ENCODE measurements around the gene KCNMB2.

The KCNMB2 gene

DNA sequence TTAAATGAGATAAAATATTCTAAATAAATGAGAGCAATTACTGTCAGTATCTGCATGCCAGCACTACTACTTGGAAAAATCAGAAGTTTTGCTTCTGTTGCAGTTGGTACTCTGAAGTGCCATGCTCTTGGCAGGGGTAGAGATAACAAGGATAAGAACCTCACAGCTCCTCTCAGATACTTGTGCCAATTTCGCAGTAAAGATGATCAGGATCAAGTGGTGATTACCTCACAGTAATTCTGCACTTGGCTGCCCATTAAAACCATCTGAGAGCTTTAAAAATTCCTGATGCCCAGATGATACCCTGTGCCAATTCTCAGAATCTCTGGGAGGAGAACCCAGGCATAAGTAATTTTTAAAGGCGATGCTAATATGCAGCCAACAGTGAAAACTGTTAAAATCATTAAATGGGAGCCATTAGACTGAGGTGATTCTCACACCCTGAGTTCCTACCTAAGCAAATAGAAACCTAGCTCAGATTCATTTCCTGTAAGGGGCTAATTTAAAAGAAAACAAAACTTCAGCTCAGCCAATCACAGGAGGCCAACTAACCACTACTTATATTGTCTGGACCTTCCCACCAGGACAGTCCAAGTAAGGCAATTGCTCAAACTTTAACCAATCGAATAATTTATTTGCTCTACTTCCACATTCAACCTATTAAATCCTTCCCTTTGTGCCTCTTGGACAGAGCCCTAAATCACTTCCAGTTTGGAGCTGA lies 171.2 kb downstream of the KCNMB2 start:
- TF ChIP-seq, protein P1, sequence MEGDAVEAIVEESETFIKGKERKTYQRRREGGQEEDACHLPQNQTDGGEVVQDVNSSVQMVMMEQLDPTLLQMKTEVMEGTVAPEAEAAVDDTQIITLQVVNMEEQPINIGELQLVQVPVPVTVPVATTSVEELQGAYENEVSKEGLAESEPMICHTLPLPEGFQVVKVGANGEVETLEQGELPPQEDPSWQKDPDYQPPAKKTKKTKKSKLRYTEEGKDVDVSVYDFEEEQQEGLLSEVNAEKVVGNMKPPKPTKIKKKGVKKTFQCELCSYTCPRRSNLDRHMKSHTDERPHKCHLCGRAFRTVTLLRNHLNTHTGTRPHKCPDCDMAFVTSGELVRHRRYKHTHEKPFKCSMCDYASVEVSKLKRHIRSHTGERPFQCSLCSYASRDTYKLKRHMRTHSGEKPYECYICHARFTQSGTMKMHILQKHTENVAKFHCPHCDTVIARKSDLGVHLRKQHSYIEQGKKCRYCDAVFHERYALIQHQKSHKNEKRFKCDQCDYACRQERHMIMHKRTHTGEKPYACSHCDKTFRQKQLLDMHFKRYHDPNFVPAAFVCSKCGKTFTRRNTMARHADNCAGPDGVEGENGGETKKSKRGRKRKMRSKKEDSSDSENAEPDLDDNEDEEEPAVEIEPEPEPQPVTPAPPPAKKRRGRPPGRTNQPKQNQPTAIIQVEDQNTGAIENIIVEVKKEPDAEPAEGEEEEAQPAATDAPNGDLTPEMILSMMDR (IDR thresholded peaks at IDR 0.05; ENCODE audit: low read depth, low read length, missing control alignments): no peak

GRCh38 chr3:178709051-178709450 lies 172.8 kb downstream of the KCNMB2 start:
- TF ChIP-seq, protein P1 (IDR thresholded peaks at IDR 0.05; ENCODE audit: low read depth, low read length, missing control alignments): no peak
- no peak for DNase-seq (ENCODE audit: extremely low read depth, low read depth)
- no peak overlapping the region for H3K4me3 ChIP-seq (replicated peaks; ENCODE audit: low read depth, low read length)

More for the DNA sequence above, 171.2 kb downstream of the KCNMB2 start:
- no peak overlapping the region for H3K4me3 ChIP-seq (replicated peaks; ENCODE audit: low read depth, low read length)
- no peak for DNase-seq (ENCODE audit: extremely low read depth, low read depth)

- no peak overlapping the region for H3K4me3 ChIP-seq (replicated peaks; ENCODE audit: low read depth, low read length)
- TF ChIP-seq, protein P1 (IDR thresholded peaks at IDR 0.05; ENCODE audit: low read depth, low read length, missing control alignments): no peak
- no peak for DNase-seq (ENCODE audit: extremely low read depth, low read depth)
Observed at GRCh38 chr3:178711753-178712152, 175.5 kb downstream of the KCNMB2 start.

- TF ChIP-seq, protein P1 (IDR thresholded peaks at IDR 0.05; ENCODE audit: low read depth, low read length, missing control alignments): no peak
- DNase-seq (ENCODE audit: extremely low read depth, low read depth): no peak
- H3K4me3 ChIP-seq (replicated peaks; ENCODE audit: low read depth, low read length): no peak overlapping the region
Observed at GRCh38 chr3:178712247-178712646, 176.0 kb downstream of the KCNMB2 start.

DNA sequence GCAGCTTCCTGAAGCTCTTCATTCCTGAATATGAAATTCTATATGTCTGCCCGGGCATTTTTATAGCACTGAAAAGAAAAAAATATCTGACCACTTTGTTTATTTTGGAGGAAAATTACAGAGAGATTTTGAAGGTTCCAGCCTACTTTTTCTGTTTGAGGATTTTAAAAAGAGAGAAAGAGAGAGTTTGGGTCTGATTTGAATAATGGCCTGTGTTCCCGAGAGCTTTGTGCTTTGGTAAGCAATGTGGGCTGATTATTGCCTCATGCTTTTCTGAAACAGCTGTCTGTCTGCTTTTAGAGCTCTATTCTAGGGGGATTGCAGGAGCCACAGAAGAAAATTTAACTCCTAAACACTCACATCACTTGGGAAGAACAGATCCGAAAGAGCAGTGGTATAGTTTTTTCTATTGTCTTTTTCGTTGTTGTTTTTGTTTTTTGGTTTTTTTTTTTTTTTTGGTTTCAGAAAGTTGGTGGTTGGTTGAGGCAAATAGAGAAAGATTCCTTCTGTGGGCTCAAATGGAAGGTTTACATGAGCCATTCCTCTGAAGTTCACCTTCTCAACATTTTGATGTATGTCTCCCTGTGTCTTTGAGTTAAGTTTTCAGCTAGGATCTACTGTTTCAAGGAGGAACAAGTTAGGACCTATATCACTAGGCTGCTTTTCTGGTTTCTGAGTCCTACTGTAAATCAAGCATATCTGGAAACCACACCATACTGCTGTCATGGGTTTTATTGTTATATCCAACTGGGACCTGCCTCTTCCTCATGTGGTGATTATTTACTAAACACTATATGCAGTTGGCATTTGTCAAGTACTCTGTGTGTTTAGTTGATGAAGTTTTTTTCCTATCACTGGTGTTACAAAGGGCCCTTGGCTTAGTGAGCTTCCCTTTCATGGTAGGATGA lies 178.9 kb downstream of the KCNMB2 start:
- DNase-seq (ENCODE audit: extremely low read depth, low read depth): no peak
- TF ChIP-seq, protein P1 (IDR thresholded peaks at IDR 0.05; ENCODE audit: low read depth, low read length, missing control alignments): no peak
- H3K4me3 ChIP-seq (replicated peaks; ENCODE audit: low read depth, low read length): no peak overlapping the region

DNA sequence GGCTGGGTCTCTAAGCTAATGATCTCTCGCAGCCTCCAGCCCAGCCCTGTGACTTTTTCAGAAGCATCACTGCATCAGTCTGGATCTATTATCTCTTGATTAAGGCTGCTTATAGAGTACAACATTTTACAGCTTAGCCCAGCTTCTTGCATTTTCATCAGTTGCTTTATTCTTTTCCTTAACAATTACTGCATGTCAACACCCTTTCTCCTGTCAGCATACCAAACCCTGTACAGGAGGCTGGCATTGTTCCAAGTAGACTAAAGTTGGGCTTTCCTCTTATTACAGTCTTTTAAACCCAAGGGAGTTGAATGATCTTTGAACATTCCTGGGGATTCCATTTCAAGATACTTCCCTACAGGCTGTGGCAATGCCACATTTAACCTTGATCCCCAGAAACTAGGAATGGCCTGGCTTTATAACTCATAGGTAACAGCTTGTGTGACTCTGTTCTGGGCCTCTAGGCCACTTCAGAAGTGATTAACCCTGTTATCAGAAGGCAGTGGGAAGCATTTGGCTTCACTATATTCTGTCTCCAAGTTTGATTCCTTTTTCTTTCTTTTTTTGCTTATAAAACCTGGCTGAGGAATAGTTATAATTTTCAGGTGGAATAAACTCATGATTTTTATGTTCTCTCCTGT lies 182.9 kb downstream of the KCNMB2 start:
- TF ChIP-seq, protein P1 (IDR thresholded peaks at IDR 0.05; ENCODE audit: low read depth, low read length, missing control alignments): no peak
- H3K4me3 ChIP-seq (replicated peaks; ENCODE audit: low read depth, low read length): no peak overlapping the region
- DNase-seq (ENCODE audit: extremely low read depth, low read depth): no peak
